H1 (cell line): Measurements from ENCODE around the gene ARFGEF3. TPM values are rescaled to one million over a fixed set of nuclear protein-coding genes. Genes with fewer than 3 reads are reported as not detected.

Experiments
- CTCF ChIA-PET: fragments of 300-600 bp; sonication (Branson Sonifier 250); formaldehyde crosslinking; loops from one replicate; lab custom pipeline; 2021; ENCODE audit not compliant: partially characterized antibody; lab: Charles Lee
- POLR2A ChIA-PET: fragments of 300-600 bp; sonication (Branson Sonifier 250); formaldehyde crosslinking; loops from one replicate; lab custom pipeline; 2021; ENCODE audit warnings: inconsistent platforms; ENCODE audit not compliant: partially characterized antibody; lab: Charles Lee
- DNase-seq, 2 experiments: peaks; one replicate each; pipeline versions ENCODE4 v3.0.0 to v3.0.0-alpha.2; 2010 to 2022; ENCODE audit warnings: low spot score in 2 of 2, low read depth in 1 of 2, mixed read lengths in 1 of 2
- FAIRE-seq: peaks from 2 replicates; lab custom pipeline; 2011; peaks lifted over from hg19 to GRCh38; lab: Jason Lieb, UNC
- H2AFZ ChIP-seq: 2 replicates; pipeline ENCODE4 v1.8.1; 2012; ENCODE audit warnings: low read length, inconsistent platforms
- H2AK5ac ChIP-seq: 2 replicates; pipeline ENCODE4 v1.6.1; 2013; ENCODE audit warnings: low read depth, low read length
- H2BK120ac ChIP-seq: replicated peaks from 2 replicates; pipeline ENCODE3; 2013; ENCODE audit warnings: low read depth, low read length, inconsistent platforms
- H2BK12ac ChIP-seq: 2 replicates; pipeline ENCODE4 v1.6.1; 2013; ENCODE audit warnings: low read depth, low read length
- H2BK15ac ChIP-seq: 2 replicates; pipeline ENCODE4 v1.6.1; 2013; ENCODE audit warnings: low read length
- H2BK20ac ChIP-seq: 2 replicates; pipeline ENCODE4 v1.6.1; 2013; ENCODE audit warnings: low read length
- H2BK5ac ChIP-seq: 2 replicates; pipeline ENCODE4 v1.6.1; 2013; ENCODE audit warnings: low read depth, low read length
- H3K14ac ChIP-seq: 2 replicates; pipeline ENCODE4 v1.6.1; 2013; ENCODE audit warnings: inconsistent platforms; ENCODE audit not compliant: insufficient read length
- H3K18ac ChIP-seq: 2 replicates; pipeline ENCODE4 v1.6.1; 2013; ENCODE audit warnings: low read length; ENCODE audit errors: extremely low read depth
- H3K23ac ChIP-seq: 2 replicates; pipeline ENCODE4 v1.6.1; 2013; ENCODE audit warnings: inconsistent platforms; ENCODE audit not compliant: insufficient read length
- H3K23me2 ChIP-seq: 2 replicates; pipeline ENCODE4 v1.6.1; 2013; ENCODE audit warnings: low read depth, low read length
- H3K27ac ChIP-seq: 2 replicates; pipeline ENCODE4 v1.6.1; 2011; ENCODE audit warnings: low read depth, low read length, inconsistent platforms
- H3K27me3 ChIP-seq, 4 experiments: replicated peaks in 1 of 4; 1 replicate in 1 of 4; 2 replicates in 3 of 4; pipeline versions ENCODE4 v1.6.1 to v1.8.1; 2011 to 2013; ENCODE audit warnings: low read length in 3 of 4, mild to moderate bottlenecking in 3 of 4, inconsistent platforms in 2 of 4, mixed read lengths in 2 of 4, moderate library complexity in 1 of 4; ENCODE audit not compliant: control insufficient read depth in 3 of 4, insufficient read depth in 3 of 4; ENCODE audit errors: extremely low read depth in 1 of 4
- H3K36me3 ChIP-seq, 4 experiments: 2 replicates each; pipeline versions ENCODE4 v1.6.1 to v1.8.1; 2011 to 2013; ENCODE audit warnings: mild to moderate bottlenecking in 4 of 4, low read length in 3 of 4, moderate library complexity in 2 of 4, control low read depth in 1 of 4, inconsistent platforms in 1 of 4; ENCODE audit not compliant: insufficient read depth in 4 of 4, control insufficient read depth in 2 of 4
- H3K4ac ChIP-seq: replicated peaks from 2 replicates; pipeline ENCODE3; 2013; ENCODE audit warnings: low read length, low read depth, mixed read lengths, inconsistent platforms; ENCODE audit not compliant: insufficient read length
- H3K4me1 ChIP-seq, 4 experiments: replicated peaks in 1 of 4; 1 replicate in 1 of 4; 2 replicates in 3 of 4; pipeline versions ENCODE4 v1.6.1 to v1.8.1; 2011 to 2013; ENCODE audit warnings: low read length in 3 of 4, inconsistent platforms in 2 of 4, mixed read lengths in 1 of 4; ENCODE audit not compliant: insufficient read depth in 4 of 4, control insufficient read depth in 3 of 4
- H3K4me2 ChIP-seq, 2 experiments: 2 replicates each; pipeline versions ENCODE4 v1.6.1 to v1.8.1; 2011 to 2013; ENCODE audit warnings: low read depth in 2 of 2, low read length in 2 of 2, control low read depth in 1 of 2, inconsistent platforms in 1 of 2, mild to moderate bottlenecking in 1 of 2; ENCODE audit not compliant: insufficient read depth in 1 of 2
- H3K4me3 ChIP-seq, 4 experiments: fragments of 200-600, 300-600 bp in 1 of 4; sonication (generic), shearing (Covaris generic), sonication (Bioruptor Twin) in 1 of 4; 2 replicates each; pipeline versions ENCODE4 v1.5.1 to v1.8.1; 2011 to 2016; ENCODE audit warnings: low read length in 4 of 4, low read depth in 3 of 4, control low read depth in 2 of 4, inconsistent platforms in 2 of 4, mild to moderate bottlenecking in 2 of 4, mixed read lengths in 1 of 4, moderate library complexity in 1 of 4; ENCODE audit not compliant: insufficient read depth in 2 of 4; ENCODE audit errors: extremely low read depth in 1 of 4
- H3K56ac ChIP-seq: replicated peaks from 2 replicates; pipeline ENCODE3; 2013; ENCODE audit warnings: low read depth, mild to moderate bottlenecking, mixed read lengths, low read length, inconsistent platforms; ENCODE audit not compliant: insufficient read length
- H3K79me1 ChIP-seq: 2 replicates; pipeline ENCODE4 v1.6.1; 2013; ENCODE audit warnings: low read depth, low read length, control low read depth
- H3K79me2 ChIP-seq, 2 experiments: 2 replicates each; pipeline versions ENCODE4 v1.6.1 to v1.8.1; 2012 to 2013; ENCODE audit warnings: low read length in 2 of 2, mild to moderate bottlenecking in 2 of 2, inconsistent platforms in 1 of 2; ENCODE audit not compliant: insufficient read depth in 2 of 2, control insufficient read depth in 1 of 2
- H3K9ac ChIP-seq, 4 experiments: replicated peaks in 1 of 4; 1 replicate in 1 of 4; 2 replicates in 3 of 4; pipeline versions ENCODE4 v1.6.1 to v1.8.1; 2011 to 2013; ENCODE audit warnings: low read depth in 3 of 4, low read length in 3 of 4, control low read depth in 2 of 4, mild to moderate bottlenecking in 2 of 4, moderate library complexity in 2 of 4, inconsistent platforms in 1 of 4; ENCODE audit errors: extremely low read depth in 1 of 4
- H3K9me3 ChIP-seq, 2 experiments: 2 replicates each; pipeline versions ENCODE4 v1.6.1 to v1.8.1; 2012 to 2013; ENCODE audit warnings: mild to moderate bottlenecking in 2 of 2, moderate library complexity in 2 of 2, control low read depth in 1 of 2, inconsistent platforms in 1 of 2, low read depth in 1 of 2, low read length in 1 of 2, mixed read lengths in 1 of 2; ENCODE audit not compliant: insufficient read depth in 2 of 2
- H4K20me1 ChIP-seq, 2 experiments: replicated peaks in 1 of 2; 2 replicates each; pipeline versions ENCODE3 to v1.8.1; 2011 to 2013; ENCODE audit warnings: inconsistent platforms in 2 of 2, low read length in 2 of 2, mild to moderate bottlenecking in 1 of 2; ENCODE audit not compliant: insufficient read depth in 2 of 2, control insufficient read depth in 1 of 2
- H4K5ac ChIP-seq: 2 replicates; pipeline ENCODE4 v1.6.1; 2013; ENCODE audit warnings: low read length, low read depth, mixed read lengths, inconsistent platforms; ENCODE audit not compliant: insufficient read length
- H4K8ac ChIP-seq: 2 replicates; pipeline ENCODE4 v1.8.0; 2013; ENCODE audit warnings: mild to moderate bottlenecking, moderate library complexity, low read length, inconsistent platforms; ENCODE audit not compliant: insufficient read depth; ENCODE audit errors: extremely low read depth
- H4K91ac ChIP-seq: replicated peaks from 2 replicates; pipeline ENCODE3; 2013; ENCODE audit warnings: low read length, mixed read lengths, inconsistent platforms; ENCODE audit not compliant: insufficient read length
- ASH2L ChIP-seq: fragments of 200-600, 300-600 bp; sonication (generic); IDR thresholded peaks from one replicate; pipeline ENCODE4 v1.7.1; 2017; ENCODE audit warnings: low read length
- EZH2 ChIP-seq: fragments of 200-600 bp; sonication (generic); IDR thresholded peaks from 2 replicates; pipeline ENCODE4 v1.7.1; 2012; ENCODE audit warnings: low read depth, mild to moderate bottlenecking, moderate library complexity, low read length, inconsistent platforms; ENCODE audit not compliant: severe bottlenecking
- KDM4A ChIP-seq: IDR thresholded peaks from one replicate; pipeline ENCODE4 v1.7.1; 2012; ENCODE audit warnings: low read depth, mild to moderate bottlenecking, moderate library complexity, low read length, inconsistent platforms; ENCODE audit not compliant: severe bottlenecking
- NANOG ChIP-seq: IDR thresholded peaks from 2 replicates; pipeline ENCODE4 v1.6.1; 2011; ENCODE audit warnings: low read length, low read depth, mild to moderate bottlenecking, inconsistent platforms; ENCODE audit not compliant: insufficient read depth, poor library complexity, severe bottlenecking
- PHF8 ChIP-seq: fragments of 200-600 bp; sonication (generic); conservative IDR thresholded peaks from 2 replicates; pipeline ENCODE4 v1.7.1; 2012; ENCODE audit warnings: low read depth, mild to moderate bottlenecking, inconsistent platforms, low read length, moderate library complexity
- POU5F1 ChIP-seq: IDR thresholded peaks from 2 replicates; pipeline ENCODE4 v1.6.1; 2011; ENCODE audit warnings: low read depth, mild to moderate bottlenecking, low read length, moderate library complexity
- RNF2 ChIP-seq: fragments of 200-900, 300-1000 bp; sonication (generic); IDR thresholded peaks from 2 replicates; pipeline ENCODE4 v1.7.1; 2016; ENCODE audit warnings: borderline replicate concordance, low read depth, mild to moderate bottlenecking, antibody characterized with exemption, low read length; ENCODE audit not compliant: poor library complexity, severe bottlenecking; ENCODE audit errors: missing control alignments
- SP1 ChIP-seq: IDR thresholded peaks from 2 replicates; pipeline ENCODE4 v1.6.1; 2011; ENCODE audit warnings: low read depth, low read length
- SUZ12 ChIP-seq: fragments of 200-600 bp; sonication (generic); IDR thresholded peaks from 2 replicates; pipeline ENCODE4 v1.6.1; 2012; ENCODE audit warnings: mild to moderate bottlenecking, inconsistent platforms, low read length, moderate library complexity, mixed read lengths
- TCF12 ChIP-seq: IDR thresholded peaks from 2 replicates; pipeline ENCODE4 v1.6.1; 2011; ENCODE audit warnings: low read depth, mild to moderate bottlenecking, low read length
- USF2 ChIP-seq: IDR thresholded peaks from 2 replicates; pipeline ENCODE4 v1.6.1; 2011; ENCODE audit warnings: low read length, improper control_type of control experiment
- YY1 ChIP-seq: IDR thresholded peaks from 2 replicates; pipeline ENCODE4 v1.6.1; 2011; ENCODE audit warnings: low read depth, mild to moderate bottlenecking, low read length
- WGBS, 2 experiments: shearing (Covaris generic) in 1 of 2; methylation state at CpG; one replicate each; pipeline versions ENCODE4 v1.1.6 to v1.1.7; 2013 to 2015; ENCODE audit warnings: low lambda C conversion rate in 2 of 2, mixed read lengths in 2 of 2, inconsistent platforms in 1 of 2, low coverage in 1 of 2, missing lambda C conversion rate in 1 of 2; ENCODE audit not compliant: insufficient replicate concordance in 2 of 2, insufficient coverage in 1 of 2, insufficient read length in 1 of 2; ENCODE audit errors: extremely low coverage in 1 of 2, missing lambda C conversion rate in 1 of 2; 5-methylcytosine and 5-hydroxymethylcytosine counted together
- polyA plus RNA-seq, 7 experiments: library from polyadenylated mRNA; depleted of rRNA in 3 of 7; stranded (reverse) in 5 of 7; unstranded in 2 of 7; fragments of >200 nt in 5 of 7; fragments of 200-250 nt in 2 of 7; gene quantifications; 1 replicate in 5 of 7; 2 replicates in 1 of 7; 4 replicates in 1 of 7; pipeline versions ENCODE4 v1.2.1 to v1.2.3, GENCODE V29; 2011 to 2013; ENCODE audit warnings: missing spikeins in 2 of 7, mixed read lengths in 2 of 7
- total RNA-seq: library from RNA; stranded (reverse); fragmentation: NEBNext Ultra II Directional; extraction: Animal tissue kit (Norgen Biotek cat#: 25700); gene quantifications from 2 replicates; pipeline ENCODE4 v1.2.1, GENCODE V29; 2021
- TF ChIP-seq, protein P1 (sequence below): IDR thresholded peaks from 2 replicates; pipeline ENCODE4 v1.6.1; 2012; ENCODE audit warnings: inconsistent platforms

Gene ARFGEF3
- total and polyA plus RNA-seq, 2 of the 8 experiments (the other 6 are each of a cell fraction or from before 2014, with no cell fraction given), result 5.8 to 23.2 TPM

DNA sequence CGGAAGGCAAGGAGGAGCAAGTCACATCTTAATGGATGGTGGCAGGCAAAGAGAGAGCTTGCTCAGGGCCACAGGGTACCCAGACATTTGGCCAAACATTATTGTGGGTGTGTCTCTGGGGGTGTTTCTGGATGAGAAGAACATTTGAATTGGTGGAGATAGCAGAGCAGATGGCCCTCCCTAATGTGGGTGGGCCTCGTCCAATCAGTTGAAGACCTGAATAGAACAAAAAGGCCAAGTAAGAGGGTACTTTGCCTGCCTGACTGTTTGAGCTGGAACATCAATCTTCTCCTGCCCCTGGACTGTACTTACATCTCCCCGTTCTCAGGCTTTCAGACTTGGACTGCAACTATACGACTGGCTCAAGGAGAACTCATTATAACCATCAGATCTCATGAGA is 160.2 kb downstream of the ARFGEF3 start:
- H2BK12ac ChIP-seq, result no peak overlapping the region
- no peak for DNase-seq
- H3K4me3 ChIP-seq, result no peak overlapping the region
- H3K4me2 ChIP-seq, result no peak overlapping the region
- H3K23ac ChIP-seq, result no peak overlapping the region
- no peak overlapping the region for H4K5ac ChIP-seq
- no peak overlapping the region for H2BK120ac ChIP-seq
- WGBS, 2 experiments, result 90% methylated on average over 4 of the region's 4 CpGs; no CpG with 5 or more reads in 1 of the 2 experiments
- no peaks in the 10 kb centered on the region for H3K9me3 ChIP-seq
- H3K79me1 ChIP-seq, result no peaks in the 10 kb centered on the region
- no peak overlapping the region for H2AK5ac ChIP-seq
- no peak overlapping the region for H3K56ac ChIP-seq
- CTCF ChIA-PET, result no interaction called here
- H3K9ac ChIP-seq, result no peak overlapping the region
- H3K14ac ChIP-seq, result no peak overlapping the region
- H3K36me3 ChIP-seq, result peaks cover 0 to 17% (median 11%) of the 10 kb centered on the region in 4 experiments; a peak in 5 of 8 replicates
- no peak overlapping the region for H4K8ac ChIP-seq
- H4K91ac ChIP-seq, result no peak overlapping the region
- H3K23me2 ChIP-seq, result no peaks in the 10 kb centered on the region
- no peak for FAIRE-seq
- H3K18ac ChIP-seq, result no peak overlapping the region
- no peaks in the 10 kb centered on the region for H3K79me2 ChIP-seq
- H2BK15ac ChIP-seq, result no peak overlapping the region
- no peak overlapping the region for H2BK5ac ChIP-seq
- H3K4me1 ChIP-seq, result no peaks in the 10 kb centered on the region
- H3K4ac ChIP-seq, result no peak overlapping the region
- H3K27ac ChIP-seq, result no peak overlapping the region
- no peak overlapping the region for H2AFZ ChIP-seq
- no peaks in the 10 kb centered on the region for H3K27me3 ChIP-seq
- POLR2A ChIA-PET, result no interaction called here
- no peaks in the 10 kb centered on the region for H4K20me1 ChIP-seq
- H2BK20ac ChIP-seq, result no peak overlapping the region
- TF ChIP-seq PHF8 (no peak), ASH2L (no peak), USF2 (no peak), YY1 (no peak), SUZ12 (no peak), EZH2 (no peak), NANOG (no peak), RNF2 (no peak), POU5F1 (no peak), TCF12 (no peak), KDM4A (no peak), SP1 (no peak)
- TF ChIP-seq, protein P1, sequence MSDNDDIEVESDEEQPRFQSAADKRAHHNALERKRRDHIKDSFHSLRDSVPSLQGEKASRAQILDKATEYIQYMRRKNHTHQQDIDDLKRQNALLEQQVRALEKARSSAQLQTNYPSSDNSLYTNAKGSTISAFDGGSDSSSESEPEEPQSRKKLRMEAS, result no peak
